ENCODE measurements around the gene S100G. TPM values are rescaled to one million over a fixed set of nuclear protein-coding genes. Genes with fewer than 3 reads are reported as not detected.

S100G gene
- total and polyA plus RNA-seq, 2 of the 4 experiments (the other 2 are of a cell fraction) = not detected

- no TSS peak for BruUV-seq (replicated peaks)
- Histone ChIP-seq H4K91ac (ENCODE audit: insufficient read depth, low read depth, low read length) (peak overlapping the region; percentile 17; the same call in 1 of the 2 replicates), H3K36me3 (ENCODE audit: control insufficient read depth, insufficient read depth, low read length) (0 out of 2 replicates have a peak, but pooled peaks cover 2% of the 10 kb centered on the region), H3K9ac (ENCODE audit: low read depth, low read length) (no peak overlapping the region), H3K14ac (replicated peaks; ENCODE audit: low read depth, low read length) (no peak overlapping the region), H3K27me3 (ENCODE audit: control insufficient read depth, insufficient read depth, low read length) (no peaks in the 10 kb centered on the region; the same call in 1 of the 2 replicates), H3K4me2 (ENCODE audit: low read depth, low read length) (no peak overlapping the region), H4K5ac (ENCODE audit: low read depth, low read length) (no peak overlapping the region), H2AK5ac (ENCODE audit: low read depth, low read length) (no peak overlapping the region), H2BK120ac (ENCODE audit: low read depth, low read length) (peak overlapping the region; percentile 35; the same call in 1 of the 2 replicates), H4K8ac (ENCODE audit: low read depth in 2 of 2, low read length in 2 of 2) (0 out of 4 replicates have a peak overlapping the region, but pooled peaks of 1 of the 2 experiments have one; percentile 35), H2AFZ (replicated peaks; ENCODE audit: low read length, poor library complexity) (no peak overlapping the region), H3K23ac (ENCODE audit: low read depth, low read length) (no peak overlapping the region), H4K20me1 (ENCODE audit: insufficient read depth, low read length) (no peaks in the 10 kb centered on the region), H2AK9ac (replicated peaks; ENCODE audit: low read depth, low read length, poor library complexity) (no peak overlapping the region), H3K56ac (ENCODE audit: extremely low read depth, insufficient read depth, low read length) (no peak overlapping the region), H3K79me1 (ENCODE audit: low read depth in 1 of 2, low read length in 2 of 2) (peaks cover 0 to 10% of the 10 kb centered on the region in 2 experiments; a peak in 1 of 4 replicates), H3K9me1 (ENCODE audit: insufficient read depth, low read length) (no peaks in the 10 kb centered on the region; the same call in 1 of the 2 replicates), H3K4me1 (ENCODE audit: control insufficient read depth, insufficient read depth, low read length) (peaks cover 14% of the 10 kb centered on the region), H2BK5ac (ENCODE audit: low read depth, low read length, poor library complexity, severe bottlenecking) (no peak overlapping the region), H3K27ac (ENCODE audit: insufficient read depth, low read length) (no peak overlapping the region), H2BK20ac (ENCODE audit: low read depth, low read length) (no peak overlapping the region), H3K9me3 (ENCODE audit: control insufficient read depth, insufficient read depth, low read length) (no peaks in the 10 kb centered on the region), H3K4ac (ENCODE audit: low read depth, low read length) (no peak overlapping the region), H3K4me3 (ENCODE audit: insufficient read depth, low read depth, low read length) (no peak overlapping the region), H3K18ac (ENCODE audit: low read depth, low read length) (peak overlapping the region; percentile 52; the same call in 1 of the 2 replicates), H2BK15ac (ENCODE audit: low read depth, low read length) (no peak overlapping the region)
- in situ Hi-C loops (cut with MboI; ENCODE audit: low sequenced_read_pairs) = loop anchor here (10.0 kb wide), 2 partner anchors 217 to 537 kb away; partner anchors contain the start of gene GRPR
- DNase-seq (no peak), ATAC-seq (ENCODE audit: low read depth) (no peak)
- intact Hi-C loops (cut with micrococcal nuclease) = loop anchor here (5.0 kb wide), 1 partner anchor 809 kb away; the partner anchor contains the start of gene AP1S2
- ChIA-PET POLR2A (ENCODE audit: unreplicated experiment) (no interaction called here), CTCF (interaction anchor here (1.6 kb wide), 1 partner anchor 12 kb away, joined by 3 read pairs; the partner anchor contains the start of gene S100G)
- TF ChIP-seq CHD1 (IDR thresholded peaks at IDR 0.05; ENCODE audit: low read depth, low read length) (no peak), ELK1 (IDR thresholded peaks at IDR 0.05; ENCODE audit: borderline replicate concordance, low read depth, low read length) (no peak), MXI1 (IDR thresholded peaks at IDR 0.05; ENCODE audit: borderline replicate concordance, low read depth, low read length) (no peak), CTCF (conservative IDR thresholded peaks at IDR 0.05; ENCODE audit: low read depth, low read length) (no peak), CEBPB (IDR thresholded peaks at IDR 0.05; ENCODE audit: low read depth, low read length) (no peak), SMC3 (IDR thresholded peaks at IDR 0.05; ENCODE audit: low read depth, low read length) (no peak), FOS (IDR thresholded peaks at IDR 0.05; ENCODE audit: low read depth, low read length) (no peak)
- dilution Hi-C loops (cut with HindIII; ENCODE audit: low sequenced_read_pairs, unreplicated experiment) = no loop called here
- no CpG with 5 or more reads among the region's 2 CpGs for WGBS, 2 experiments (ENCODE audit: extremely low coverage in 2 of 2, insufficient read length in 1 of 2)
These were observed 11.5 kb downstream of the S100G start for GRCh38 chrX:16661495-16661894.
